GM10248 (cell line): ENCODE results near the gene RGS7.
"Not testable (repeated sequence)": the region's sequence is repeated elsewhere in the genome, so short reads cannot be mapped to it uniquely, and the experiment has no call there.

Experiments
- CTCF ChIA-PET: fragments of 300-600 bp; sonication (Branson Sonifier 250); formaldehyde crosslinking; extraction: SDS; loops from one replicate; lab custom pipeline; 2021; ENCODE audit warnings: antibody characterized with exemption; lab: Yijun Ruan, JAX
- POLR2A ChIA-PET: fragments of 350-650 bp; sonication (Branson Sonifier 250); formaldehyde crosslinking; extraction: SDS; loops from one replicate; lab custom pipeline; 2020; ENCODE audit warnings: antibody characterized with exemption; lab: Yijun Ruan, JAX
- DNase-seq: peaks from one replicate; pipeline ENCODE4 v3.0.0; 2012; ENCODE audit errors: extremely low spot score
- TF ChIP-seq, protein P1 (sequence below): IDR thresholded peaks from 2 replicates; pipeline ENCODE4 v1.5.1; 2012; ENCODE audit warnings: mild to moderate bottlenecking, low read depth; ENCODE audit errors: extremely low read depth, missing control alignments, control extremely low read depth

Gene RGS7

DNA sequence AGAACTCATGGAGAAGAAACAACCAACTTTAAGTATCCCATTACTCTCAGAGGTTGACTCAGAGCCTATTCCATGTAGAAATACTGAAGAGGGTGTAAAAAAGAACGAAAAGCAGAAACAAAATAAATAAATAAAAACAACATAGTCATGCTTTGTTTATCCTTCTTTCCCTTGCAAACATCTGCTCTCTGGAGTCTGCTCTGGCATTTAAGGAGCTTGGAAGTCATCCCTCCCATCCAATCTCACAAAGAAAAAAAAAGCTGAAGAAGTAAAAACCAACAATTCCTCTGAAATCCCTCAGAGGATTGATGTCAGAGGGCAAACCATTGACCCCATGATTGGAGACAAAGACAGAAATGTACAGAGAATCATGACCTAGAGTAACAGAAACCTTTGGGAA is 442.5 kb downstream of the RGS7 start:
- DNase-seq: no peak
- TF ChIP-seq, protein P1, sequence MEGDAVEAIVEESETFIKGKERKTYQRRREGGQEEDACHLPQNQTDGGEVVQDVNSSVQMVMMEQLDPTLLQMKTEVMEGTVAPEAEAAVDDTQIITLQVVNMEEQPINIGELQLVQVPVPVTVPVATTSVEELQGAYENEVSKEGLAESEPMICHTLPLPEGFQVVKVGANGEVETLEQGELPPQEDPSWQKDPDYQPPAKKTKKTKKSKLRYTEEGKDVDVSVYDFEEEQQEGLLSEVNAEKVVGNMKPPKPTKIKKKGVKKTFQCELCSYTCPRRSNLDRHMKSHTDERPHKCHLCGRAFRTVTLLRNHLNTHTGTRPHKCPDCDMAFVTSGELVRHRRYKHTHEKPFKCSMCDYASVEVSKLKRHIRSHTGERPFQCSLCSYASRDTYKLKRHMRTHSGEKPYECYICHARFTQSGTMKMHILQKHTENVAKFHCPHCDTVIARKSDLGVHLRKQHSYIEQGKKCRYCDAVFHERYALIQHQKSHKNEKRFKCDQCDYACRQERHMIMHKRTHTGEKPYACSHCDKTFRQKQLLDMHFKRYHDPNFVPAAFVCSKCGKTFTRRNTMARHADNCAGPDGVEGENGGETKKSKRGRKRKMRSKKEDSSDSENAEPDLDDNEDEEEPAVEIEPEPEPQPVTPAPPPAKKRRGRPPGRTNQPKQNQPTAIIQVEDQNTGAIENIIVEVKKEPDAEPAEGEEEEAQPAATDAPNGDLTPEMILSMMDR: no peak
- ChIA-PET CTCF (no interaction called here), POLR2A (no interaction called here)

DNA sequence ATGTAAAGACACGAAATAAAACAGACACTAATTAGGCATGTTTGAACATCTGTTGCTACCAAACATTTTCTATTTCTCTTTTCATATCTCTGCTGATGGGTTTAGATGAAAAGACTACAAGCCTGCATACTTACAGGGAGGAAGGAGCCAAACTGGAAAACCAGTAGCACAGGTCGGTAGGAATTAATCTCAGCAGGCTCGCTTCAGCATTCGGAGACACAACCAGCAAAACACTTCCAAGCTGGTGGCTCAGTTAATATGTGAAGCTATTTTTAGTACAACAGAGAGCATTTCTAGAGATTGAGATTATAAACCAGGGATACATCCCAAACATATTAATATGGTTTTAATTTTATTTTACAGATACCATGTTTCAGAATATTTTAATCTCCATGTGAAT is 444.2 kb downstream of the RGS7 start:
- CTCF ChIA-PET: interaction anchor here (1.2 kb wide), 1 partner anchor 25 kb away, joined by 3 read pairs; no protein-coding TSS in a partner anchor
- POLR2A ChIA-PET: no interaction called here
- TF ChIP-seq, protein P1: no peak
- DNase-seq: no peak

DNA sequence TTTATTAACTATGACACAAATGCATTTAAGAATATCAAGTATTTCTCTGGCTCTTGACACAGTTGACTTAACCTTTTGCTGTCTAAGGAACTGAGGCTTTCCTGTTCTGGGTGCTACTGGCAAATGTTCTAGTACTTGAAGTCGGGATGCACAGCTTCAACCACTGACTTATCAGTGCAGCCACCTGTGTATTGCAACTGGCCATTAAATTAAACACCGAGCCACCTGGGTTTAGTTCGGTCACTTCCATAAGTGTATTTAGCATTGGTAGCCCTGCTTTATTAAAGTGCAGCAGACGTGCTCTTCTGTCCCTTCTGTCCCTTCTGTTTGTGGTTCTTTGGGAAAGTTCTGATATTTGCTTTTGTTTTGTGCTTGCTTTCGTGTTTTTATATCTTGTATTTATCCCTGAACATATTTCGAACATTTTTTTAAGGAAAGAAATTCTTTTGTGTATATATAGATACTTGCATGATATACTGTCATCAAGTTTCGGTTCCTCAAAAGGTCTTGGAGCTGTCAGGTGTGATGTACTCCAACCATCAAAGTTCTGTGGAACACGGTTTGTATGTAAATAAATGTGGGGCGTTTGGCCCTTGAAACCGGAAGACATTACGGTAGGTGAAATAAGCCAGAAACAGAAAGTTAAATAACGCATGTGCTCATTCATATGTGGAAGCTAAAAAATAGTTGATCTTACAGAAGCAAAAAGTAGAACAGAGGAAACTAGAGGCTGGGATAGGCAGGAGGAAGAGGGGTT is 447.1 kb downstream of the RGS7 start:
- no peak for DNase-seq
- TF ChIP-seq, protein P1: no peak
- ChIA-PET CTCF (interaction anchor here (2.0 kb wide), 1 partner anchor 22 kb away, joined by 8 read pairs; no protein-coding TSS in a partner anchor), POLR2A (no interaction called here)

DNA sequence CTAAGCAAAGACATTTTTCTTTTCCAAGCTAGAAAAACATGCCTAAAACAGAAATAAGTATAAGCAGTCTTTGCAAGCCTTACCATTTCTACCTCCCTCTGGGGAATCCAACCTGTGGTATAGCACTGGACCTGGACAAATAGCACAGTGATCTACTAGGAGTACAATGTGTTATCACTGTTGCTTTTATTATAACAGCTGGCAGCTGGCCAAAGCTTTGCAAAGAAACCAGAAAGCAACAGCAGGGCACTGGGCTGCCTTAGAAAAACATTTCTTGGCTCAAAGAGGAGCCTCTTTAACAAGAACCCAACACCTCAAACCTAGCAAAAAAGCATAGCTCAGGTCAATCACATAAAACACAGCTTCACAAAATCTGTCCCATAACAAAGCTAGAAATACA is 450.5 kb downstream of the RGS7 start:
- POLR2A ChIA-PET: interaction anchor here (0.7 kb wide), 1 partner anchor 894 kb away, joined by 3 read pairs; no protein-coding TSS in a partner anchor
- no peak for DNase-seq
- CTCF ChIA-PET: interaction anchor here (1.0 to 1.8 kb wide), 2 partner anchors 12 to 15 kb away, joined by 3 to 4 read pairs; no protein-coding TSS in a partner anchor
- TF ChIP-seq, protein P1: no peak

DNA sequence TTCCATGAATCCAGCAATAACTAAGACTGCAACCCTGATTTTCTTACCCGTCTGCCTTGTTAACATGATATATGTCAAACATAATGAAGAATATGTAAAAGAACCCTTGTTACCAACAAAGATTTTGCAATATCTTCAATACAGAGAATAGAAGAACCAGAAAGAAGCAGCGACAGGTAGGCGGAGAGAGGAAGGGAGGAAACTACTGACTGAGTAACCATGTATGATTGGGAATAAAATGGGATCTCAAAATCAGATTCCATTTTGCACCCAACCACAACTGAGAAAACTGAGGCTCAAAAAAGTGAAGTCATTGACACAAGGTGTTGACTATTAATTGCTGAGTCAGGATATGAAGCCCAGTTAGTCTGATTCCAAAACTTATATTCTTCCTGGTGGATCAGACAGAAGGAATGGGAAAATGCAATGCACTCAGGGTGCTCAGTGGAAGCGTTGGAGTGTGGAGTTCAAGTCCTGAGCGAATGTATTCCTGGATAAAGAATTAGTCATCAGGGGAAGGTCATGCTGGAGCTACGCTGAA is 451.7 kb downstream of the RGS7 start:
- DNase-seq: no peak
- POLR2A ChIA-PET: no interaction called here
- TF ChIP-seq, protein P1: no peak
- CTCF ChIA-PET: interaction anchor here (1.8 kb wide), 2 partner anchors 14 to 17 kb away, joined by 4 read pairs; no protein-coding TSS in a partner anchor

DNA sequence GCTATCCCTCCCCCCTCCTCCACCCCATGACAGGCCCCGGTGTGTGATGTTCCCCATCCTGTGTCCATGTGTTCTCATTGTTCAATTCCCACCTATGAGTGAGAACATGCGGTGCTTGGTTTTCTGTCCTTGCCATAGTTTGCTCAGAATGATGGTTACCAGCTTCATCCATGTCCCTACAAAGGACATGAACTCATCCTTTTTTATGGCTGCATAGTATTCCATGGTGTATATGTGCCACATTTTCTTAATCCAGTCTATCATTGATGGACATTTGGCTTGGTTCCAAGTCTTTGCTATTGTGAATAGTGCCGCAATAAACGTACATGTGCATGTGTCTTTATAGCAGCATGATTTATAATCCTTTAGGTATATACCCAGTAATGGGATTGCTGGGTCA is 461.6 kb downstream of the RGS7 start:
- POLR2A ChIA-PET, CTCF ChIA-PET, DNase-seq: not testable (repeated sequence)

DNA sequence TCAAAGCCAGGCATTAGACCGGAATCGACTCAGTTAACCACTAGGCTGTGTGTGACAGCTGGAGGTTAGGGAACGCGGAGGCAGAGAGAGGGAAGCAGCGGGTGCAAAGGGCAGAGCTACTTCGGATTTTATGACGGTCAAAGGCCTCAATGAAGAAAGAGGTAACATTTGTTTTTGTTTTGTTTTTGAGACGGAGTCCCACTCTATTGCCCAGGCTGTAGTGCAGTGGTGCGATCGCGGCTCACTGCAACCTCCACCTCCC is 468.3 kb downstream of the RGS7 start:
- TF ChIP-seq, protein P1: no peak
- CTCF ChIA-PET: interaction anchor here (1.4 to 2.0 kb wide), 4 partner anchors 12 to 597 kb away, joined by 3 to 15 read pairs (median 8); no protein-coding TSS in a partner anchor
- POLR2A ChIA-PET: no interaction called here
- no peak for DNase-seq
